Measurements from ENCODE around the gene SMG7.

The SMG7 gene

GRCh38 chr1:183506561-183506960 is 34.3 kb downstream of the SMG7 start:
- no peak overlapping the region for H3K4me3 ChIP-seq (ENCODE audit: low read depth, low read length)
- no peak for DNase-seq
- H3K4me1 ChIP-seq: peaks cover 17% of the 10 kb centered on the region
- H3K36me3 ChIP-seq: no peaks in the 10 kb centered on the region
- TF ChIP-seq CTCF (IDR thresholded peaks at IDR 0.05; ENCODE audit: low read depth, low read length): no peak
- H3K27me3 ChIP-seq: no peaks in the 10 kb centered on the region
- no peaks in the 10 kb centered on the region for H3K9me3 ChIP-seq

DNA sequence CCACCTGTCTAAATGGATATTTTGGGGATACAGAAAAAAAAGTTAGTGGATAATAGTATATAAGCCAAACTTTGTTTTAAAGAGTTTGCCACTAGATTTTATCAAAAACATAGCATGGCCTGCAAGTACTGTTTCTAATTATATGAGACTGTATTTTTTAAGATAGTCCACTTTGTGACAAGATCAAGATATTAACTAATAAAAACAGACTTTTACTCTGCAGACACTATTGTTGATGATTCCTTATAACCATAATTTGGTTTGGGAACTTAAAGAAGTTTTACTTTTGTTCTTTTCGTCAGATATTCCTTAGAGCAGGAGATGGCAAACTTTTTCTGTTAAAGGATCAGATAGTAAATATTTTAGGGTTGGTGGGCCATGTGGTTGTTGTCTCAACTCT is 36.4 kb downstream of the SMG7 start:
- Histone ChIP-seq H3K4me3 (ENCODE audit: low read depth, low read length) (no peak overlapping the region), H3K9me3 (no peaks in the 10 kb centered on the region), H3K4me1 (peaks cover 17% of the 10 kb centered on the region), H3K27me3 (no peaks in the 10 kb centered on the region), H3K36me3 (no peaks in the 10 kb centered on the region)
- no peak for TF ChIP-seq CTCF (IDR thresholded peaks at IDR 0.05; ENCODE audit: low read depth, low read length)
- DNase-seq: no peak

DNA sequence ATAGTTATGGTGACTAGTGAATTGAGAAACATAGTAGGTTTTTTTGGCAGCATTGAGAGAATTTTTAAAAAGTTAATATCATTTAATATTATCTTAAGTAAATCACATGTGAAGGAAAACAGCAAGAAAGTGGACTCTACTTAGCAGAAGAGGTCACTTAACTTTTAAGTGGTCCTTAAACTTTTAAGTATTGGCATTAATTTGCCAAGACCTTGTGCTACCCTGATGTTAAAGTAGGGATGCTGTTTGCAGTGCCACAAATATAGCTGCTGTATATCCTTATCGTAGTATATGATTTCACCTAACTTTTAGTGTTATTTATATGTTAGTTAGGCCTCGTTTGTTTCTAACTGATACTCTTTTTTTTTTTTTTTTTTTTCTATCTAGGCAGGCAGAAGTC is 40.2 kb downstream of the SMG7 start:
- Histone ChIP-seq H3K27me3 (no peaks in the 10 kb centered on the region), H3K4me3 (ENCODE audit: low read depth, low read length) (no peak overlapping the region), H3K36me3 (peaks cover 5% of the 10 kb centered on the region), H3K4me1 (peaks cover 14% of the 10 kb centered on the region), H3K9me3 (no peaks in the 10 kb centered on the region)
- DNase-seq: no peak
- TF ChIP-seq CTCF (IDR thresholded peaks at IDR 0.05; ENCODE audit: low read depth, low read length): no peak

DNA sequence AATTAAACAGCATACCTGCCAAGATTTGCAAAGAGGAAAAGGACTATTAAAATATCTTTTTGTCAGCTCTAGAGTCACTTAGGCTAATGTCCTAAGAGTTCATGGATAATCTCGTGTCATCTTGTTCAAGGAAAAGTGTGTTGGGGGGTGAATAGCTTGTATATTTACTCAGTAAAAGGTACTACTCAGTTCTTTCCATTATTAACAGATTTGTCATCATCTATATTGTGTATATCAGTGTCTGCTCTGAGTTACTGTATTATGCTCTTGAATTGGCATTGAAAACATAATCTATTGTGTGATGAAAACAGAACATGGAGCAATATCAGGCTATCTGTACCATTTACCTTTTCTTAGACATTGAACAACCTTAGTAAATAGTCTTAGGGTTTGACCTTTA is 41.9 kb downstream of the SMG7 start:
- no peak for DNase-seq
- Histone ChIP-seq H3K4me3 (ENCODE audit: low read depth, low read length) (no peak overlapping the region), H3K36me3 (peaks cover 21% of the 10 kb centered on the region), H3K9me3 (no peaks in the 10 kb centered on the region), H3K4me1 (peaks cover 14% of the 10 kb centered on the region), H3K27me3 (no peaks in the 10 kb centered on the region)
- no peak for TF ChIP-seq CTCF (IDR thresholded peaks at IDR 0.05; ENCODE audit: low read depth, low read length)

DNA sequence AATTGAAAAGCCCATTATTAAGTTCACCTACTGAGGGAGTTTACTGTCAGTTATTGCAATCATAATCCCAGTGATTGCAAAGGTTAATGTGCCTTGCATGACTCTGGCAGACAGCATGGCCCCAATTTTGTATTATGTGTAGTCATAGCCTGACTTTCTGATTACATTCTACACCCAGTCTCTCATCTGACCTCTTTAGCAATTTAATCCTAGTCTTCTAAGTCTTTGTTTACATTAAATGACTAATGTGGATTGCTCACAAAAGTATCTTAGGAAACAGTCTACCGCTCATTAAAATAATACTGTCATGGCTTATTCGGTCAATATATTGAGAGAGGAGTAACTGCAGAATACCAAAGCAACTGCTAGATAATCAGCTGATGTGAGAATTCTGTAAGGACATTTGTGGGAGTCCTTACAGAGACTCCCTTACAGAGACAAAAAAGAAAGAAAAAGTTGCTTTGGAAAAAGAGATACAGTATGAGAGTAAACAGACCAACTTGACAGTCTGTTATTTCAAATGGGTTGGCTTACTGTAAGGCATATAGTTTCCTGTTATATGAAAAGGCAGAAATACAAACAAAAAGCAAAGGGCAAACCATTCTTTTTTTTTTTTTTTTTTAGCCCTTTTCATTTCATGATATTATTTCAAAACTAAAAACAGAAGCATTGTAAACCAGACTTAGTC is 42.8 kb downstream of the SMG7 start:
- Histone ChIP-seq H3K27me3 (no peaks in the 10 kb centered on the region), H3K36me3 (peaks cover 21% of the 10 kb centered on the region), H3K9me3 (no peaks in the 10 kb centered on the region), H3K4me3 (ENCODE audit: low read depth, low read length) (no peak overlapping the region), H3K4me1 (peaks cover 11% of the 10 kb centered on the region)
- no peak for TF ChIP-seq CTCF (IDR thresholded peaks at IDR 0.05; ENCODE audit: low read depth, low read length)
- no peak for DNase-seq

DNA sequence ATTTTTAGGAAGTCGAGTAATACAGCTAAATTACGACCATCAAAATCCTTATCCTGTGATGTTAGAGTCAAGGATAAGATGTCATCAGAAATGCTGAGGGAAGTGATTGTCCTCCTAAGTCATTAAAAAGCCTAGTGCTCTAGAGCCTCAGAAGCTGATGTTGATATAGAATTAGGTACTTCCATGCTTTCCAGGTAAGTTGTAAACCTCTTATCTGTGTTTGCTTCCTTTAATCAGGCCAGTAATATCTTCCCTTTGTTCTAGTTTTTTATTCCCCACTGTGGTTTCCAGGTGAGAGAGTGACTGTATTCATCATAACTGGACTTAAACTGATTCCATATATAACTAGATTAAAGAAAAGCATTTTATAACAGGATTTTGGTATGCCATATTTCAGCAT is 44.4 kb downstream of the SMG7 start:
- H3K4me1 ChIP-seq: peaks cover 8% of the 10 kb centered on the region; the same call in 1 of the 2 replicates
- no peak for TF ChIP-seq CTCF (IDR thresholded peaks at IDR 0.05; ENCODE audit: low read depth, low read length)
- peaks cover 27% of the 10 kb centered on the region for H3K36me3 ChIP-seq
- H3K4me3 ChIP-seq (ENCODE audit: low read depth, low read length): no peak overlapping the region
- no peaks in the 10 kb centered on the region for H3K9me3 ChIP-seq
- no peaks in the 10 kb centered on the region for H3K27me3 ChIP-seq
- no peak for DNase-seq
